ENCODE data around the gene USP11.
"Not testable (repeated sequence)": the region's sequence is repeated elsewhere in the genome, so short reads cannot be mapped to it uniquely, and the experiment has no call there.

USP11 gene

GRCh38 chrX:47245156-47245555 is 12.3 kb downstream of the USP11 start:
- DNase-seq (ENCODE audit: low read depth in 2 of 2), result no peak

- DNase-seq (ENCODE audit: low read depth in 2 of 2), result no peak
Measured at GRCh38 chrX:47247206-47247998, 14.6 kb downstream of the USP11 start.

- no peak for DNase-seq (ENCODE audit: low read depth in 2 of 2)
Measured at GRCh38 chrX:47247999-47248320, 15.2 kb downstream of the USP11 start.

- DNase-seq (ENCODE audit: low read depth in 2 of 2), result no peak
Measured at GRCh38 chrX:47248576-47248975, 15.8 kb downstream of the USP11 start.

- DNase-seq (ENCODE audit: low read depth in 2 of 2), result no peak
Measured at GRCh38 chrX:47250017-47250347, 17.2 kb downstream of the USP11 start.

GRCh38 chrX:47257620-47258019 is 24.8 kb downstream of the USP11 start:
- DNase-seq (ENCODE audit: low read depth in 2 of 2), result not testable (repeated sequence)

DNA sequence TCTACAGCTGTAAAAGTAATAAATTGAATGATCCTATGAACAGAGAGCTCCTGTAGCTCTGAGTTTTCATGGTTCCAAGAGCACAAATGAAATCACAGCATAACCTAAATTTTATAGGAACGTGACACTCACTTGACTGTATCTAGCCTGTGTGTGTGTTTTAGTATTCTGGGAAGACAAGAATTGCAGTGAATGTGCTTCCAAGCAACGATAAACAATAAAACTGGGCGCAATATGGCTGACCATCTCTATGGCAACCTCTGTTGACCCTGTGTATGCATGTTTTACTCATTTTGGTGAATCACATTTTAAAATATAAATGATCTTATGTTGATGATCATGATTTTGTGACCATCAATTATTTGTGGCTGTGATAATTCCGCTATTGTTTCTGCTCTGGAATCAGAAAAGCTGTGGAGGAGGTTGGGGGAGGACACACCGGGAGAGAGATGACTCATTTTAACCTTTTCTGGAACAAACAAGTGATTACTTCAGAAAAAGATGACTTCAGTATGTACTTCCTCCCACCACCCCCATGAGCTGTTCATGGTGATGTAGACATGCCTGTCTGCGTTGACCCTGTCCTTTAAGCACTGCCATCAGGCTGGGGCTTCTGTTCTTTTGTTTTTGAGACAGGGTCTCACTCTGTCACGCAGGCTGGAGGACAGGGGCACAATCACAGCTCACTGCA is 31.8 kb downstream of the USP11 start:
- no peak for DNase-seq (ENCODE audit: low read depth in 2 of 2)

DNA sequence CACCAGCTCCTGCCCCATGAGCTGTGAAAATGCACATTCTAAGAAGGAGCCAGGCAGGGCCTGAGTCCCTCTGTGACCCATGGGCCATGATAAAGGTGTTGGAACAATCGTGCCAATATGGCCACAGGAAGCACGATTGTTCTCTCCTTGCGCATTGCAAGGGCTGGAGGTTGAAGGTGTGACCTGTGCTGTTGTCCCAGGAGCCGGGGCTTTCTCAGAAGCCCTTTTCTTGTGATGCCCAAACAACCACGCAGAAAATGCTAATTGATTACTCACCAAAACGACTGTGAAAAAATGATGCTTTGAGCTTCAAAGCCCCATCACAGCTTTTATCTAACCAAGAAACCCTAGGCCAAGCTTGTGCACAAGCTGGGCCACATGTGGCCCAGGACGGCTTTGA is 33.8 kb downstream of the USP11 start:
- no peak for DNase-seq (ENCODE audit: low read depth in 2 of 2)

DNA sequence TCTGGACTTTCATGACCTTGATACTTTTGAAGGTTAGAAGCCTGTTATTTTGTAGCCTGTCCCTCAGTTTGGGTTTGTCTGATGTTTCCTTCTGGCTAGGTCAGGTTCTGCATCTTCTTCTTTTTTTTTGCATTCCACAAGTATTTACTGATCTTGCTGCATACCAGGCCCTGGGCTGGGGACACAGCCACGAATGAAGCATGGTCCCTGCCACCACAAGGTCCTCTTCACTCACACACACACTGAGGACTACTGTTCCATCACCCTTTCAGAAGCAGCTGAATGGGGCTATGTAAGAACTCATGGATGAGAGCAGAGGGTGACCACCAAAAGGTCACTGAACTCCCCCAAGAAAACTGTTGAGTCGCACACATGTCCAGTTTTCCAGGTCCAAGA is 39.2 kb downstream of the USP11 start:
- DNase-seq (ENCODE audit: low read depth in 2 of 2), result no peak

DNA sequence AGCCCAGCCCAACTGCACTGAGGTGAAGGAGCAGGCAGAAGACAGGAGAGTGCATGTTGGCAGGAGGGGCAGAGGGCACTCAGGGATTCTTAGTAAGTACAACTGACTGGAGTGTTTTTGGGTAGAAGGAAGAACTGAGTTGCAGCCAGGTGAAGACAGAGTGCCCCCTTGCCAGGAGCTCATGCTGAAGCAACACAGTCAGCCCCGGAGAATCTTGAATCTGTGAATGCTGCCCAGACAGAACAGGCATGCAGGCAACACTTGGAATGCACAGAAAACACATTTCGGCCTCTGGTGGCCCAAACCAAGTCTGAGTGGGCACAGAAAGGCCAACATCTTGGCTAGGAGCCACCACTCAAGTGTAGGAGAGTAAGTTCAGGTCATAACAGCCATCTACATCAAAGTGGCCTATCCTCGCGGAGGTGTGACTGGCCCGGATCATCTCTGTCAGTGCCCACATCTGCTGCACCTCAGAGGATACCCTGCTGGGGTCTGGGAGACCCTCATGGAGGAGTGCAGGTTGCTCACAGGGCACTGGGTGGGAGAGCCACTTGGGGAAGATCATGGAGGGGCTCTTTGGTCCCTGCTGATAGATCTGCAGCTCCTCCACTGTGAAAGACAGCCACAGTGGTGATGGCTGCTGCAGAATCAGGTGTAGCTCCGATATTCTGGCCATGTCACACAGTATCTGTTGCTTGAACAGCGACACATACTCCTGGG is 40.4 kb downstream of the USP11 start:
- no peak for DNase-seq (ENCODE audit: low read depth in 2 of 2)

- no peak for DNase-seq (ENCODE audit: low read depth in 2 of 2)
Measured at GRCh38 chrX:47278691-47279090, 45.9 kb downstream of the USP11 start.

GRCh38 chrX:47283015-47283771 is 50.4 kb downstream of the USP11 start:
- no peak for DNase-seq (ENCODE audit: low read depth in 2 of 2)

DNA sequence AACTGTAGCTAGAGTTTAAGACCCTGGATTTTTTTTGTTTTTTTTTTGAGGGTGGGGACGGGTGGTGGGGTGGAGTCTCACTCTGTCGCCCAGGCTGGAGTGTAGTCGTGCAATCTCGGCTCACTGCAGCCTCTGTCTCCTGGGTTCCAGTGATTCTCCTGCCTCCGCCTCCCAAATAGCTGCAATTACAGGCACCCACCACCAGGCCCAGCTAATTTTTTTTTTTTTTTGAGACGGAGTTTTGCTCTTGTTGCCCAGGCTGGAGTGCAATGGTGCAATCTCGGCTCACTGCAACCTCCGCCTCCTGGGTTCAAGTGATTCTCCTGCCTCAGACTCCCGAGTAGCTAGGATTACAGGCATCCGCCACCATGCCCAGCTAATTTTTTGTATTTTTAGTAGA is 51.8 kb downstream of the USP11 start:
- DNase-seq (ENCODE audit: low read depth in 2 of 2), result not testable (repeated sequence)

DNA sequence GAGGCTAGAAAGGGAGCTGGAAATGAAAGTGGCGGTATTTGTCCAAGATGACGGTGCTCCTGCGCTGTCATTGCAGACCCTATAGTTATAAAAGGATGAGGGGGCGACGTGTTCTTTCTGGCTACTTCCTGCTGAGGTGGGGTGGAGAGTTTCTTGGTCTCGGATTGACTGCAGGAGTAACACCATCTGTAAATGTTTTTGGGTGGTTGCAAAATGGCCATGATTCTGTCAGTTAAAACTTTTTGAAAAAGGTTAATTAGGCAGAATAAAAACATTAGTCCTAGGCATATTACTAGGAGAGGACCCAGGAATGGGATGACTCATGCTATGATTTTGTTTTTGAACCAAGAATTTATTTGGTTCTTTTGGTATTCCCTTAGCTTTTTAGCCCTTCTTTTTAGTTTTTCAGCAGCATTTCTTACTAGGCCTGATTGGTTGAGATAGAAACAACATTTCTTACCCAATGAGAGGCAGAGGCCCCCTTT is 53.1 kb downstream of the USP11 start:
- DNase-seq (ENCODE audit: low read depth in 2 of 2), result no peak

DNA sequence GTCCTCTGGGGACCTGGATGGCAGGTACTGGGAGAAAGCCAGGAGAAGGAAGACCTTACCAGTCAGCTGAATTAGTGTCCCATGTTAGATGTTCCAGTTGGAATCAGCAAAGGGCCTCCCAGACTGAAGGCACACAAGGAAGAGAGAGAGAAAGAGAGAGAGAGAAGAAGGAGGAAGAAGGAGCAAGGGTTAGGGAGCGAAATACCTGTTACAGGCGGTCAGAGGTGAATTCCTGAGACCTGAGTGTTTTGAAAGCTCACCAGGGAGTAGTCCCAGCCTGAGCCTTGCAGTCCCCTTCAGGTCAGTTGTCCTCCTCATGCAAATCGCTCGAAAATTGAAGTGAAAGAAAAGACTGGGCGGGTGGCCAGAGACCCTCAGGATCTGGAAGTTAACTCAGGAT is 60.3 kb downstream of the USP11 start:
- DNase-seq (ENCODE audit: low read depth in 2 of 2), result no peak

- DNase-seq (ENCODE audit: low read depth in 2 of 2), result no peak
Measured at GRCh38 chrX:47296766-47297365, 64.1 kb downstream of the USP11 start.

GRCh38 chrX:47297874-47298273 is 65.1 kb downstream of the USP11 start:
- no peak for DNase-seq (ENCODE audit: low read depth in 2 of 2)
